DMS 273 treated with DMSO at 0.1 percent for 48 hours (cell line): ENCODE data around the gene CTSS.

ENCODE experiments used
- DNase-seq: peaks from one replicate; lab custom pipeline; 2025; lab: John Stamatoyannopoulos, UW

CTSS gene

DNA sequence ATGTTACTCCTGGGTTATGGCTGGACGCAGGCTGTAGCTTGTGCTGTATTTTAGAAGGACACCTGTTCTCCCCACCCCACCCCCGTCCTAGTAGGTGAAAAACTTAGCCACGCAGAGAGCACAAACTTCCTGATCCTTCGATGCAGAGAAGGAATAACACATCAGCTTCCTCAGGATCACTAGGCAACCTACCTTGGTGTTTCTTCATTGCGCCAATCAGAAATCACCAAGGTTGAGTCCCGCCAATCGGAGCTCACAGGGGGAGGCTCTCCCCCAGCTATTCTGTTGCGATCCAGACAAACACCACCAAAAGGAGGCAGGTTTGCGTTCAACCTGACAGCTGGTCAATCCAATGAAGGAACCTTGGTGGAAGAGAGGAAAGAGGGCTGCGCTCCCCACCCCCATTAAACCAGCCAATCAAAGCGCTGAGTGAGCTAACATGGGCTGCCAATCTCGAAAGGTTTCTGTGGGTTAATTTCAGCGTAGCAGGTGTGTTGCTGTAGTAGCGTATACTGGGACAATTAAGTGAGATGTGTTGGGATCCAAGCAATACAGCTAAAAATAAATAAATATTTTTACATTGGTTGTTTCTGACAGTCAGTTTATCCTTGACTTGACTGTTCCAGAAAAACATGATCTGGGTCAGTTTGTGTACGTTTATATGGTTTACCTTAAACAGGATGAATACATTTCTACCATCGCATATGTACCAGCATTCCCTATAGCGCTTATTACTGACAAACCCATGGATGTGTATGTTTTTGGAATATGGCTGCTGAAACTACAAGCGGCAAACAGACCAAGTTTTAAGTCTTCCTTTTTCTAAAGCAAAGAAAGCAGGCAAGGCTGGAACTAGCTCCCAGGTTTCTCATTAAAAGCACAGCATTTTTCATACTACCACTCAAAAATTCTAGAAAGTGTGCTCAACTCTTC lies 68.3 kb downstream of the CTSS start, which contains the start of gene GOLPH3L:
GOLPH3L (minus strand) TSS at position 160 of the 933 bp plus-strand sequence. CDS start 2,316 bp downstream, outside the sequence.
- peak; percentile 100 for DNase-seq

DNA sequence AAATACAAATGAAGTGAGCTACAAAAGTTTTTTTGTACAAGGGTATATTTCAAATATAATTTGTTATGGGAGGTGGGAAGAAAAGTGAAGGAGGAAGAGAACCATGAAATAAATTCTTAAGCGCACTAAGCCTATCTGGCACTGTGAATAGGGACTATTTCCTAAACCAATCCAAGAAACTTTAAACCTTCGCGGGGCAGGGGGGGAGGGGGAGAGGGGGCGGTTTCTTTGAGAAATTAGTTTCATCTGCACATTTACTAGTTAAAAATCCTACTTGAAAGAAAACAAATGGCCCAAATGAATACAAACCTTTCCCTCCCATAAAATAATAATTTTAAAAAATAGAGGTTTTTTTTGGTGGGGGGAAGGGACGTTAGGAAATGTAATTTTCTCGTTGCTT lies 69.0 kb downstream of the CTSS start:
- no peak for DNase-seq

DNA sequence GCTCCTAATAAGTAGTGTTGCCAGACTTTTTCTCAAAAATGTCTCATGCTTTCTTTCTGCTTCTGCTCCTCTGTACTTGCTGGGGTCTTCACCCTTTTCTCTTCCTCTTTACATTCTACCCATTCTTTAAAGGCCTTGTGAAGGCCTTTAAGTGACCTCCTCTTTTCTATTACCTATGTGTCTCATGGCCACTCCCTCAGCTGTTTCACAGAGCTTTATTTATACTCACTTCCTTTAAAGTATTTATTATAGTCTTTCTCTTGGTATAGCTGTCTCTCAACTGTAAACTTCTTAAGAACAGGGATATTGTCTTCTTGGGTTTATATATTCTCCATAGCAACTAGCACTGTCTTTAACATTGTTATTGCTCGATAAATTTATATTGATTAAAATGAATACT lies 69.4 kb downstream of the CTSS start:
- DNase-seq = no peak

DNA sequence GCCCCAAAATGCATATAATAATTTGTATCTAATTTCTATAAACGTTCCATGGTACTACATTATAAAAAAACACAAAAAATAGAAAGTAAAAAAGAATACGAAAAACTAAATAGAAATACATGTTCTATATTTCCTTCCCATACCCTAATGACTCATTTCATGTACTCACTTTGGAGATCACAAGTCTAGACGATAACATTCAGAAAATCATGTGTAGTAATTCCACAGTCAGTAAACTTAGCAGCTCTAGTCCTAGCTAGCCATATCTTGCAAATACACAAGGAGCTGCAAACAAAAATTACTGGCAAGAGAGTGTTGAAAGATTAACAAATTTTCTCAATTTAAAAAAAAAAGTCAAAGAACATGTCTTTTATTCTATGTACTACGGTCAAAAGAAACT lies 70.0 kb downstream of the CTSS start:
- DNase-seq = no peak

DNA sequence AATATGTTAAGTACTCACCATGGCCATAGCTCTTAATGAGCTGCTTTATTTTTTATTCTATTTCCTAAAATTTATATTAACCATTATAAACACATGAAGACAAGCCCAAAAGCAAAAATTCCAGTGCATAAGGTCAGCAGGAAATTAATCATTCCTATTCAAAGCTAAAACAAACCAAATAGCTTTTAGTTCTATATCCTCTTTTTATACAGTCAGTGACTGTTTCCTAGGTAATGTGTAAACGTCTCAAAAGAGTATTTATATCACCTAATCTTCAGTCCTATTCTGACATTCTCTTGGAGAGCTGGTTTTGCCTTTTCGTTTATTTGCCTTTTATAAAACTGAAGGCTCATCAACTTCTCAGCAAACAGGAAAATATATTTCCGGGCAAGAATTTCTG lies 72.9 kb downstream of the CTSS start:
- DNase-seq = no peak

DNA sequence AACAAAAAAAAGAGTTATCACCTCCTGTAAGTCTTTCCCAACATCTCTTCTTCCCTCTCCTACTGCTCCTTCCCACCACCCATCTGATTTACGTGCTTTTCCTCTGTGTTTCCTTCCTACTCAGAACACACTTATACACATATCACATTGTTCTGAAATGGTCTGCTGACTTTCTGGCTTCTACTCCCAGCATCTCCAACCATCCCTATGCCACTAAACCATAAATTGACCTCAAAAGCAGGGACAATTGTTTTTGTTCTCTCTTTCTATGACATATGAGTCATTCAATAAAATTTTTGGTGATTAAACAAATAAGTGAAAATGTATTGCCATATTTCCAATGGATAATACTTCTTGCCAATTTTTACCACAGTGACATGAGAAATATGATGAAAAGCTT lies 76.8 kb downstream of the CTSS start:
- DNase-seq = no peak

DNA sequence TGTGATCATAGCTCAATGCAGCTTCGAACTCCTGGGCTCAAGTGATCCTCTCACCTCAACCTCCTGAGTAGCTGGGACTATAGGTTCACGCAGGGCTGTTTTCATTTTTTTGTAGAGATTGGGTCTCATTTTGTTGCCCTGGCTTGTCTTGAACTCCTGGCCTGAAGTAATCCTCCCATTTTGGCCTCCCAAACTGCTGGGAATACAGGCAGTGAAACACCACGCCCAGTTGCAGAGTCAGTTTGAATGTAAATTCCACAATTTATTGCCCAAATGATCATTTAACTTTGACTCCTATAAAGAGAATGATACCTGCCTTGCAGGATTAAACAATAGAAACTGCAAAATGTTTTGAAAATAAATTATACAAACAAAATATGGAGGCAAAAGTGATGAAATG lies 79.3 kb downstream of the CTSS start:
- no peak for DNase-seq

DNA sequence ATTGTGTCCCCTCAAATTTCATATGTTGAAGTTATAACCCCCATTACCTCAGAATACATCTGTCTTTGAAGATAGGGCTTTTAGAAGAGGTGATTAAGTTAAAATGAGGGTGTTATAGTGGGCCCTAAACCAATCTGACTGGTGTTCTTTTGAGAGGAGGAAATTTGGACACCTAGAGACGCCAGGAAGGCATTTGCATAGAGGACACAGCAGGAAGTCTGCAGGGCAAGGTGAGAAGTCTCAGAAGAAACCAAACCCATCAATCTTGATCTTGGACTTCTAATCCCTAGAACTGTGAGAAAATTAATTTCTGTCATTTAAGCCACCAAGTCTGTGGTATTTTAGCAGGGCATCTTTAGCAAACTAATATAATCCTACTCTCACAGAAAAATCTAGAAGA lies 81.7 kb downstream of the CTSS start:
- DNase-seq = no peak
